ENCODE measurements around the gene KIAA0825.

- TF ChIP-seq CTCF (IDR thresholded peaks at IDR 0.05; ENCODE audit: low read depth, low read length), result no peak
- TF ChIP-seq EZH2phosphoT487 (IDR thresholded peaks at IDR 0.05; ENCODE audit: low read depth), result no peak
These were observed 211.4 kb downstream of the KIAA0825 start for GRCh38 chr5:94407023-94407422.
